B cell (primary cell): ENCODE results near the gene LRP6. TPM values are rescaled to one million over a fixed set of nuclear protein-coding genes. Genes with fewer than 3 reads are reported as not detected.

Experiments
- ATAC-seq: fragments of 200-7000 bp; cut with Tn5 transposase; one replicate; pipeline ENCODE4 v1.10.0; 2021; ENCODE audit warnings: low read depth, mild to moderate bottlenecking, moderate number of reproducible peaks, moderate library complexity
- CTCF ChIA-PET: fragments of 350-600 bp; sonication (Branson Sonifier 250); formaldehyde crosslinking; loops from one replicate; lab custom pipeline; 2021; ENCODE audit warnings: antibody characterized with exemption, inconsistent platforms; lab: Charles Lee
- POLR2A ChIA-PET: fragments of 350-600 bp; sonication (Branson Sonifier 250); formaldehyde crosslinking; loops from one replicate; lab custom pipeline; 2021; ENCODE audit warnings: antibody characterized with exemption; lab: Charles Lee
- DNase-seq: peaks from one replicate; pipeline ENCODE4 v3.0.0; 2013
- H2AFZ ChIP-seq: 2 replicates; pipeline ENCODE4 v1.6.1; 2012; ENCODE audit warnings: mild to moderate bottlenecking, low read depth, low read length; ENCODE audit not compliant: insufficient read depth, poor library complexity, severe bottlenecking
- H3K27ac ChIP-seq, 2 donors: 1 replicate in 1 of 2; 2 replicates in 1 of 2; pipeline ENCODE4 v1.5.1; 2012 to 2013; ENCODE audit warnings: low read length in 2 of 2, mild to moderate bottlenecking in 2 of 2, moderate library complexity in 1 of 2
- H3K27me3 ChIP-seq, 4 experiments: fragments of 200-600 bp in 1 of 4; sonication (generic) in 1 of 4; replicated peaks in 1 of 4; 1 replicate in 2 of 4; 2 replicates in 2 of 4; pipeline versions ENCODE4 v1.6.1 to v1.7.0; 2013 to 2016; ENCODE audit warnings: low read length in 3 of 4, mild to moderate bottlenecking in 2 of 4, mixed read lengths in 1 of 4, moderate library complexity in 1 of 4; ENCODE audit not compliant: insufficient read depth in 4 of 4, control insufficient read depth in 3 of 4; ENCODE audit errors: control extremely low read depth in 1 of 4
- H3K36me3 ChIP-seq, 2 experiments: replicated peaks in 1 of 2; 1 replicate in 1 of 2; 2 replicates in 1 of 2; pipeline versions ENCODE4 v1.6.1 to v1.7.1; 2013; ENCODE audit warnings: low read length in 1 of 2; ENCODE audit not compliant: insufficient read depth in 2 of 2, control insufficient read depth in 1 of 2; ENCODE audit errors: control extremely low read depth in 1 of 2, extremely low read depth in 1 of 2
- H3K4me1 ChIP-seq, 2 donors: fragments of 200-600 bp in 1 of 2; sonication (generic) in 1 of 2; 1 replicate in 1 of 2; 2 replicates in 1 of 2; pipeline versions ENCODE4 v1.5.1 to v1.6.1; 2013 to 2017; ENCODE audit warnings: low read length in 2 of 2; ENCODE audit not compliant: control insufficient read depth in 2 of 2, insufficient read depth in 2 of 2
- H3K4me2 ChIP-seq: replicated peaks from 2 replicates; pipeline ENCODE3; 2012; ENCODE audit warnings: mild to moderate bottlenecking, low read depth, low read length; ENCODE audit not compliant: poor library complexity, severe bottlenecking
- H3K4me3 ChIP-seq, 5 experiments: fragments of 200-600 bp in 1 of 5; sonication (generic) in 1 of 5; 1 replicate in 3 of 5; 2 replicates in 2 of 5; pipeline versions ENCODE4 v1.5.1 to v1.7.0; 2011 to 2016; ENCODE audit warnings: low read length in 4 of 5, mild to moderate bottlenecking in 4 of 5, low read depth in 2 of 5, control low read depth in 1 of 5, moderate library complexity in 1 of 5; ENCODE audit not compliant: insufficient read depth in 1 of 5; ENCODE audit errors: control extremely low read depth in 1 of 5, extremely low read depth in 1 of 5
- H3K79me2 ChIP-seq: fragments of 200-600 bp; sonication (generic); one replicate; pipeline ENCODE4 v1.6.0; 2016; ENCODE audit warnings: low read length; ENCODE audit not compliant: control insufficient read depth, insufficient read depth
- H3K9ac ChIP-seq: fragments of 200-600 bp; sonication (generic); 2 replicates; pipeline ENCODE4 v1.6.1; 2017; ENCODE audit warnings: mild to moderate bottlenecking, low read length, moderate library complexity
- H3K9me3 ChIP-seq, 3 donors: one replicate each; pipeline versions ENCODE4 v1.6.1 to v1.7.1; 2013; ENCODE audit warnings: low read length in 2 of 3; ENCODE audit not compliant: control insufficient read depth in 2 of 3, insufficient read depth in 1 of 3; ENCODE audit errors: control extremely low read depth in 1 of 3
- H4K20me1 ChIP-seq: 2 replicates; pipeline ENCODE4 v1.6.0; 2012; ENCODE audit warnings: mild to moderate bottlenecking, low read length; ENCODE audit not compliant: insufficient read depth, control insufficient read depth, poor library complexity, severe bottlenecking
- H3K27ac Mint-ChIP-seq: one replicate; pipeline ENCODE4 v1.8.0; 2021; ENCODE audit warnings: mixed read lengths
- H3K27me3 Mint-ChIP-seq: one replicate; pipeline ENCODE4 v1.8.0; 2021; ENCODE audit warnings: mixed read lengths
- H3K4me1 Mint-ChIP-seq: one replicate; pipeline ENCODE4 v1.8.0; 2021; ENCODE audit warnings: mixed read lengths
- H3K4me3 Mint-ChIP-seq: one replicate; pipeline ENCODE4 v1.8.0; 2021; ENCODE audit warnings: mixed read lengths
- H3K9me3 Mint-ChIP-seq: one replicate; pipeline ENCODE4 v1.8.0; 2022; ENCODE audit warnings: mixed read lengths; ENCODE audit not compliant: insufficient read depth
- EZH2 ChIP-seq: IDR thresholded peaks from 2 replicates; pipeline ENCODE4 v1.6.1; 2012; ENCODE audit warnings: borderline replicate concordance, low read depth, mild to moderate bottlenecking, moderate library complexity, low read length; ENCODE audit not compliant: insufficient read depth, poor library complexity, severe bottlenecking
- WGBS: methylation state at CpG from one replicate; pipeline ENCODE4 v1.1.5; 2013; ENCODE audit warnings: missing lambda C conversion rate; ENCODE audit not compliant: insufficient coverage; 5-methylcytosine and 5-hydroxymethylcytosine counted together
- intact Hi-C: fragments of 100-400 bp; cut with micrococcal nuclease; formaldehyde crosslinking; loops from one replicate; pipeline ENCODE4 v1.10.0; 2022
- polyA plus RNA-seq: library from polyadenylated mRNA; depleted of rRNA; stranded (reverse); fragments of >200 nt; gene quantifications from 2 replicates; pipeline ENCODE4 v1.2.3, GENCODE V29; 2012
- total RNA-seq, 2 donors: library from RNA; stranded (reverse); fragments of 120-200 nt in 1 of 2; gene quantifications; 1 replicate in 1 of 2; 2 replicates in 1 of 2; pipeline versions ENCODE4 v1.2.3 to v1.2.4, GENCODE V29; 2013 to 2022
- TF ChIP-seq, protein P1 (sequence below): fragments of 200-600 bp; IDR thresholded peaks from one replicate; pipeline ENCODE4 v1.8.0; 2022; ENCODE audit warnings: antibody characterized with exemption, mild to moderate bottlenecking

LRP6 gene
- total and polyA plus RNA-seq, 2 donors (not counting 1 experiment from before 2014, with no cell fraction given), result 0.34 to 2.8 TPM

DNA sequence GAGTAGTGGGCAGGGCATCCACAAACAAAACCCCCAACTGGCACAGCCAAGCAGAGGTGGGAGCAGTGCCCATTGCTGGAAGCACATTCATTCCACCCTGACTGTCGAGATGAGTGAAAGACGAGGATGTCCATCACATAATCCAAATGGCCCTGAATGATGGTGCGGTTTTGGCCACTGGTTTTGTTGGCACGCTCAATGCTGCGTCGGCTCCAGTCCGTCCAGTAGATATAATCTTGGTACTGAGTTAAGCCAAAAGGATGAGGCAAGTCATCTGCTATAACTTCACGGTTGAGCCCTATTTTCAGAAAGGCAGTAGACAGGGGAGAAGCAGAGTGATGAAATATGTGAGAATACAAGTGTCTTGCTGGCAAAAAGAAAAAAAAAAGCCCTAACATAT lies 108.0 kb downstream of the LRP6 start:
- POLR2A ChIA-PET, result no interaction called here
- Histone ChIP-seq H3K36me3 (no peaks in the 10 kb centered on the region), H3K27ac (no peak overlapping the region), H2AFZ (no peak overlapping the region), H3K9ac (no peak overlapping the region), H3K4me1 (no peaks in the 10 kb centered on the region), H3K79me2 (no peaks in the 10 kb centered on the region), H3K4me3 (no peak overlapping the region), H3K27me3 (no peaks in the 10 kb centered on the region), H3K9me3 (no peaks in the 10 kb centered on the region), H4K20me1 (no peaks in the 10 kb centered on the region), H3K4me2 (no peak overlapping the region)
- DNase-seq, result no peak
- H3K4me3 Mint-ChIP-seq, result no peak overlapping the region
- TF ChIP-seq EZH2, result no peak
- TF ChIP-seq, protein P1, sequence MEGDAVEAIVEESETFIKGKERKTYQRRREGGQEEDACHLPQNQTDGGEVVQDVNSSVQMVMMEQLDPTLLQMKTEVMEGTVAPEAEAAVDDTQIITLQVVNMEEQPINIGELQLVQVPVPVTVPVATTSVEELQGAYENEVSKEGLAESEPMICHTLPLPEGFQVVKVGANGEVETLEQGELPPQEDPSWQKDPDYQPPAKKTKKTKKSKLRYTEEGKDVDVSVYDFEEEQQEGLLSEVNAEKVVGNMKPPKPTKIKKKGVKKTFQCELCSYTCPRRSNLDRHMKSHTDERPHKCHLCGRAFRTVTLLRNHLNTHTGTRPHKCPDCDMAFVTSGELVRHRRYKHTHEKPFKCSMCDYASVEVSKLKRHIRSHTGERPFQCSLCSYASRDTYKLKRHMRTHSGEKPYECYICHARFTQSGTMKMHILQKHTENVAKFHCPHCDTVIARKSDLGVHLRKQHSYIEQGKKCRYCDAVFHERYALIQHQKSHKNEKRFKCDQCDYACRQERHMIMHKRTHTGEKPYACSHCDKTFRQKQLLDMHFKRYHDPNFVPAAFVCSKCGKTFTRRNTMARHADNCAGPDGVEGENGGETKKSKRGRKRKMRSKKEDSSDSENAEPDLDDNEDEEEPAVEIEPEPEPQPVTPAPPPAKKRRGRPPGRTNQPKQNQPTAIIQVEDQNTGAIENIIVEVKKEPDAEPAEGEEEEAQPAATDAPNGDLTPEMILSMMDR, result no peak
- no peaks in the 10 kb centered on the region for H3K27me3 Mint-ChIP-seq
- no peaks in the 10 kb centered on the region for H3K4me1 Mint-ChIP-seq
- no peak overlapping the region for H3K27ac Mint-ChIP-seq
- ATAC-seq, result no peak
- H3K9me3 Mint-ChIP-seq, result no peaks in the 10 kb centered on the region
- CTCF ChIA-PET, result no interaction called here
- 97% methylated on average over 7 of the region's 8 CpGs for WGBS
- intact Hi-C loops, result no loop called here

DNA sequence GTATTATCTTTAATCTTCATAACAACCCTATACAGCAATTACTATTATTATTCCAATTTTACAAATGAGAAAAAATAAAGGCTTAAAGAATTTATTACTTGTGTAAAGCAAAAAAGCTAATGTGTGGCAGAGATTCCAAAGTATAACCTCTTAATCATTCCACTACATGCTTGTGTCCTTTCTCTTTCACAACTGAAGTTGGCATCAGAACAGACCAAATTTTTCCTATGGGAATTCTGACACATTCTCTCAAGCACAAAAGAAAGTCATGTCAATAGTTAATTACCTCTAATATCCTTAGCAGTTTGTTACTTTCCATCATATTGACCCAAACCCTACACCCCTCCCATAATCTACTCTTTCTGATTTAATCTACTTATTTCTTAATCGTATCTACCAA lies 109.4 kb downstream of the LRP6 start:
- Mint-ChIP-seq H3K27ac (no peak overlapping the region), H3K9me3 (no peaks in the 10 kb centered on the region), H3K4me1 (no peaks in the 10 kb centered on the region), H3K27me3 (no peaks in the 10 kb centered on the region), H3K4me3 (no peak overlapping the region)
- Histone ChIP-seq H4K20me1 (no peaks in the 10 kb centered on the region), H3K27me3 (no peaks in the 10 kb centered on the region), H3K79me2 (no peaks in the 10 kb centered on the region), H3K9ac (no peak overlapping the region), H3K4me1 (no peaks in the 10 kb centered on the region), H3K36me3 (no peaks in the 10 kb centered on the region), H3K9me3 (no peaks in the 10 kb centered on the region), H2AFZ (no peak overlapping the region), H3K4me2 (no peak overlapping the region), H3K4me3 (no peak overlapping the region), H3K27ac (no peak overlapping the region)
- ATAC-seq, result no peak
- intact Hi-C loops, result no loop called here
- ChIA-PET POLR2A (no interaction called here), CTCF (no interaction called here)
- no CpG with 5 or more reads among the region's 1 CpG for WGBS
- TF ChIP-seq, protein P1, result no peak
- no peak for TF ChIP-seq EZH2
- no peak for DNase-seq
